NB4 (cell line): ENCODE data around the gene TACC2.

Source experiments
- DNase-seq: peaks from one replicate; pipeline ENCODE4 v3.0.0; 2010; ENCODE audit warnings: low read depth
- H3K4me3 ChIP-seq: one replicate; pipeline ENCODE4 v1.5.1; 2011; ENCODE audit warnings: mild to moderate bottlenecking, low read depth, low read length, moderate library complexity
- MYC ChIP-seq: IDR thresholded peaks from 2 replicates; pipeline ENCODE4 v1.6.1; 2011; ENCODE audit warnings: low read depth, low read length
- POLR2A ChIP-seq: IDR thresholded peaks from 2 replicates; pipeline ENCODE4 v1.6.1; 2011; ENCODE audit warnings: mild to moderate bottlenecking; ENCODE audit not compliant: insufficient read length; ENCODE audit errors: extremely low read depth
- TF ChIP-seq, protein P1 (sequence below): IDR thresholded peaks from one replicate; pipeline ENCODE4 v1.5.1; 2012; ENCODE audit warnings: low read depth, low read length
- TF ChIP-seq, protein P2 (sequence below): IDR thresholded peaks from 2 replicates; pipeline ENCODE4 v1.6.1; 2011; ENCODE audit warnings: low read depth, low read length

The TACC2 gene

DNA sequence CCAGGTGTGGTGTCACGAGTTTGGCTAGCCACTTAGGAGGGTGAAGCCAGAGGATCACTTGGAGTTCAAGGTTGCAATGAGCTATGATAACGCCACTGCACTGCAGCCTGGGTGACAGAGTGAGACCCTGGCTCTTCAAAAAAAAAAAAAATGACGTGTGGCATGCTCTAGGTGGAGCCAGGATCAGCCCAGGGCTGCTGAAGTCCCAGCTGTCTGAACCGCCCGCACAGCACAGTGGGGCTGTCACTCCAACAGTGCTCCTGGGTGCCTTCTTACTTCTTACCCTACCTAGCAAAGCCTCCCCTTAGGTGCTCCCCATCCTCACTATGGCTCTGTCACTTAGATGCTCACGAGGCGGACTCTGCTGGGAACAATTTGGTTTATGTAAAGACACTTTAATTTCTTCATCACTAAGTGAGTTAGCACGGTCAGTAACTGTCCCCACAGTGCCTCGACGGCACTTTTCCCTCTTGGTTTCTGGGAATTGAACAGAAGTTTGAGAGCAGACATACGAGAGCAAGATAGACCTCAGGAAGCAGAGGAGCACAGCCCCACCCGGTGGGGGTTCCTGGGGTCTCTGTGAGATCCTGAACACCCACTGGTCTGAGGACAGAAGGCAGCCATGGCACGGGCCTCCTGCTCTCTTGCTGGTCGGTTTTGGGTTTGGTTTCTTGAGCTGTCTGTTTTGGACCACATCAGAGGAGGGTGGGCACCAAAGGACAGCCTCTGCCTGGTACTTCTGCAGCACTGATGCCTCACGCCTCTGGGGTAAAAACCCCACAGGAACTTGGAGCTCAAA, 215.9 kb downstream of the TACC2 start:
- DNase-seq: no peak
- no peak overlapping the region for H3K4me3 ChIP-seq
- TF ChIP-seq, protein P1, sequence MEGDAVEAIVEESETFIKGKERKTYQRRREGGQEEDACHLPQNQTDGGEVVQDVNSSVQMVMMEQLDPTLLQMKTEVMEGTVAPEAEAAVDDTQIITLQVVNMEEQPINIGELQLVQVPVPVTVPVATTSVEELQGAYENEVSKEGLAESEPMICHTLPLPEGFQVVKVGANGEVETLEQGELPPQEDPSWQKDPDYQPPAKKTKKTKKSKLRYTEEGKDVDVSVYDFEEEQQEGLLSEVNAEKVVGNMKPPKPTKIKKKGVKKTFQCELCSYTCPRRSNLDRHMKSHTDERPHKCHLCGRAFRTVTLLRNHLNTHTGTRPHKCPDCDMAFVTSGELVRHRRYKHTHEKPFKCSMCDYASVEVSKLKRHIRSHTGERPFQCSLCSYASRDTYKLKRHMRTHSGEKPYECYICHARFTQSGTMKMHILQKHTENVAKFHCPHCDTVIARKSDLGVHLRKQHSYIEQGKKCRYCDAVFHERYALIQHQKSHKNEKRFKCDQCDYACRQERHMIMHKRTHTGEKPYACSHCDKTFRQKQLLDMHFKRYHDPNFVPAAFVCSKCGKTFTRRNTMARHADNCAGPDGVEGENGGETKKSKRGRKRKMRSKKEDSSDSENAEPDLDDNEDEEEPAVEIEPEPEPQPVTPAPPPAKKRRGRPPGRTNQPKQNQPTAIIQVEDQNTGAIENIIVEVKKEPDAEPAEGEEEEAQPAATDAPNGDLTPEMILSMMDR: no peak
- TF ChIP-seq, protein P2, sequence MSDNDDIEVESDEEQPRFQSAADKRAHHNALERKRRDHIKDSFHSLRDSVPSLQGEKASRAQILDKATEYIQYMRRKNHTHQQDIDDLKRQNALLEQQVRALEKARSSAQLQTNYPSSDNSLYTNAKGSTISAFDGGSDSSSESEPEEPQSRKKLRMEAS: no peak
- TF ChIP-seq MYC: no peak
- TF ChIP-seq POLR2A: no peak

DNA sequence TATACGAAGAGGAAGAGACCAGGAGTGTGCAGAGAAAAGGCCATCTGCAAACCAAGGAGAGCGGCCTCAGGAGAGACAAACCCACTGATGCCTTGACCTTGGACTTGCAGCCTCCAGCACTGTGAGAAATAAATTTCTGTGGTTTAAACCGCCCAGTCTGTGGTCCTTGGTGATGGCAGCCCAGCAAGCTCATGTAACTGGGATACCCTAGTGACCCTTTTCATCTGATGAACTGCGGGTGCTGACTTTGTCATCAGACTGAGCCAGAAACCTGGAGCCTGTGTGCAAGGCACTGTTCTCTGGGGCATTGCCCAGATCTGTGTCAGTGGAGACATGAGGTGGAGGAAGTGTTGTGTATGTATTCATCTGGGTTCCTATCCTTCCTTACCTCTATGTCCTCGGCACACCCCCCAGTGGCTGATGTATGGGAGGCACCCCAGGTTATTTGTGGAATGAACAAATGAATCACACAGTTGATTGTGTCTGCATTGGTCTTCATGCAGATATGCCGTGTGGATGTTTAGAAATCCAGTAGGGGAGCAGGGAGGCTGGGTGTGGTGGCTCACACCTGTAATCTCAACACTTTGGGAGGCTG, 217.6 kb downstream of the TACC2 start:
- peak; percentile 31 for DNase-seq
- TF ChIP-seq, protein P2: no peak
- no peak for TF ChIP-seq POLR2A
- no peak for TF ChIP-seq MYC
- TF ChIP-seq, protein P1: no peak
- no peak overlapping the region for H3K4me3 ChIP-seq

DNA sequence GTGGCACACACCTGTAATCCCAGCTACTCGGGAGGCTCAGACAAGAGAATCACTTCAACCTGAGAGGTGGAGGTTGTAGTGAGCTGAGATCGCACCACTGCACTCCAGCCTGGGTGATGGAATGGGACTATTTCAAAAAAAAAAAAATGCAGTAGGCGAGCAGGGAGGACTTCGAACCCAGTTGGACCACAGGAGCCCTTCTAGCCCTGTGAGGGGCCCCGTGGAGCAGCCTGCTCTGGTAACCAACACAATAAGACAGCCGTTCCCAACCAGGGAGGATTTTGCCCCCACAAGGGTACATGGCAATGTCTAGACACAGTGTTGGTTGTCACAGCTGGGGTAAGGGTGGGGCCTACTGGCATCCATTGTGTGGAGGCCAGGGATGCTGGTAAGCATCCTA, 218.2 kb downstream of the TACC2 start:
- TF ChIP-seq MYC: no peak
- no peak overlapping the region for H3K4me3 ChIP-seq
- DNase-seq: no peak

DNA sequence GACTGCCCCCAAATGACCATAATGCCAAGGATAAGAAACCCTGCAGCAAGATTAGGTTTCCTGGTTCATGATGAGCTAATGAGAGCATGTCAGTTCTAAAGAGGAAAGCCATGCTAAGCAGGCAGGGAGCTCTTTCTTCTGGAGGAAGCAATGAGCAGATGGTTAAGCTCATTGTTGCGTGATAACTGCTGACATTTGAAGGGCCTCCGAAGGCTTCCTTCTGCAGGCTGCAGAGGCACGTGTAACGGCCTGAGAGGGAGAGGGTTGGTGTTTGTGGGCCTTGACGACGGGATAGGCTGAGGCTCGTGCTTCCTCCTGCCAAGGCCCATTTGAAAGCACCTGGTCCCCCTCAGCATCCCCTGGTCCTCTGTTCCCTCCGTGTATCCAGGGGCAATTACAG, 218.6 kb downstream of the TACC2 start:
- TF ChIP-seq, protein P1: no peak
- TF ChIP-seq POLR2A (no peak), MYC (peak; percentile 63)
- TF ChIP-seq, protein P2: peak; percentile 87
- no peak overlapping the region for H3K4me3 ChIP-seq
- peak; percentile 54 for DNase-seq

DNA sequence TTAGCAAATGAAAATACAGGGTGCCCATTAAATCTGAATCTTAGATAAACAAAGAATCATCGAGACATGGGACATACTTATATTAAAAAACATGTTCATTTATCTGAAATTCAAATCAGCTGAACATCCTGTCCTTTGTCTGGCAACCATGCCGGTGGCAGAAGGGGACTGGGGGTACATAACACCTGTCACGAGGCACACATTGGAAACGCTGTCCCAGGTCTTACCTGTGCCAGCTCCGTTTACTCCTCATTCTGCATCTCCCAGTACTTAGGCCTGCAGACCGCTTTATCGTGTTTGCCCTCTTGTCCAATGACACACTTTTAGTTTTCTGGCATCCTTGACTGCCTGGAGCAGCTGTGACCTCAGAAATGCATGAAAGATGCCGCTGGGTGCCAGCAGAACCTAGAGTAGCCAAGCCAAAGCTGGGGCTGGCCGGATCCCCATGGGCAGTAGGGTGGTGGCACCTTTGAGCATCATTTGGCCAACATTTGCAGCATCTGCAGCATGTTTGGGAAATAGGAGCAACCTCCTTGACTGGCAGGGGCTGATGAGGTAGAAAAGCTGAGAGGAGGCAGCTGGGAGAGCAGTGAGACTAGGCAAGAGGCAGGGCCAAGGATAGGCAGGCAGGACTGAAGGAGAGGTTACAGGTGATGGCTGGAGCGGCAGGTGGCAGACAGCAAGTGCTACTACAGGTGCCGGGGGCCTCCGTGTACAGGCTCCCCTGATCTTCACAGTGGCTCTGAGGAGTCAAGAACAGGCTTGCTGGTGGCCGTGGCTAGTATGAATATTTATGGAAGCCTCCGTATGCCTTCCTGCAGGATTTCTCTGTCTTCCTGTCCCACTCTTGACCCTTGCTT, 219.8 kb downstream of the TACC2 start:
- H3K4me3 ChIP-seq: no peak overlapping the region
- TF ChIP-seq POLR2A (no peak), MYC (no peak)
- TF ChIP-seq, protein P1: no peak
- TF ChIP-seq, protein P2: no peak
- DNase-seq: no peak
